IMR-90 (cell line): Measurements from ENCODE around the gene BUB1B. TPM values are rescaled to one million over a fixed set of nuclear protein-coding genes. Genes with fewer than 3 reads are reported as not detected.

Source experiments
- ATAC-seq: fragments of 200-7000 bp; cut with Tn5 transposase; 2 replicates; pipeline ENCODE4 v1.9.1; 2020; ENCODE audit warnings: low read depth, mild to moderate bottlenecking, moderate library complexity
- BruUV-seq: library from RNA; stranded (reverse); fragments of 400-500 nt; replicated peaks from 2 replicates; lab custom pipeline; 2021; lab: Mats Ljungman, UMichigan
- CTCF ChIA-PET: fragments of 300-600 bp; formaldehyde crosslinking; extraction: SDS; loops from one replicate; lab custom pipeline; 2021; ENCODE audit warnings: antibody characterized with exemption; lab: Yijun Ruan, JAX
- POLR2A ChIA-PET: fragments of 300-600 bp; sonication (Branson Sonifier 250); formaldehyde crosslinking; loops from one replicate; lab custom pipeline; 2022; ENCODE audit warnings: antibody characterized with exemption; ENCODE audit not compliant: unreplicated experiment; lab: Charles Lee
- DNase-seq: peaks from one replicate; pipeline ENCODE4 v3.0.0; 2013
- H2AFZ ChIP-seq: replicated peaks from 2 replicates; pipeline ENCODE3; 2013; ENCODE audit warnings: low read length, mild to moderate bottlenecking; ENCODE audit not compliant: poor library complexity
- H2AK5ac ChIP-seq: 2 replicates; pipeline ENCODE4 v1.6.1; 2013; ENCODE audit warnings: low read depth, low read length, inconsistent platforms
- H2AK9ac ChIP-seq: replicated peaks from 2 replicates; pipeline ENCODE3; 2013; ENCODE audit warnings: mild to moderate bottlenecking, low read depth, low read length, moderate library complexity; ENCODE audit not compliant: poor library complexity
- H2BK120ac ChIP-seq: 2 replicates; pipeline ENCODE4 v1.6.1; 2013; ENCODE audit warnings: low read depth, low read length, inconsistent platforms
- H2BK15ac ChIP-seq: 3 replicates; pipeline ENCODE4 v1.6.1; 2013; ENCODE audit warnings: low read depth, low read length, inconsistent platforms
- H2BK20ac ChIP-seq: 2 replicates; pipeline ENCODE4 v1.6.1; 2013; ENCODE audit warnings: low read depth, mild to moderate bottlenecking, inconsistent platforms, low read length, moderate library complexity
- H2BK5ac ChIP-seq: 2 replicates; pipeline ENCODE4 v1.6.1; 2013; ENCODE audit warnings: mild to moderate bottlenecking, low read depth, low read length, inconsistent platforms; ENCODE audit not compliant: poor library complexity, severe bottlenecking
- H3K14ac ChIP-seq: replicated peaks from 2 replicates; pipeline ENCODE4 v1.6.1; 2013; ENCODE audit warnings: low read depth, low read length, inconsistent platforms
- H3K18ac ChIP-seq: 2 replicates; pipeline ENCODE4 v1.6.1; 2013; ENCODE audit warnings: low read depth, low read length, control low read depth
- H3K23ac ChIP-seq: 2 replicates; pipeline ENCODE4 v1.6.1; 2013; ENCODE audit warnings: low read depth, low read length, inconsistent platforms
- H3K27ac ChIP-seq: 2 replicates; pipeline ENCODE4 v1.5.1; 2013; ENCODE audit warnings: mild to moderate bottlenecking, control low read depth, low read length; ENCODE audit not compliant: insufficient read depth
- H3K27me3 ChIP-seq: 2 replicates; pipeline ENCODE4 v1.6.1; 2013; ENCODE audit warnings: low read length; ENCODE audit not compliant: control insufficient read depth, insufficient read depth
- H3K36me3 ChIP-seq: 2 replicates; pipeline ENCODE4 v1.6.1; 2013; ENCODE audit warnings: low read length, mixed read lengths; ENCODE audit not compliant: control insufficient read depth, insufficient read depth
- H3K4ac ChIP-seq: 2 replicates; pipeline ENCODE4 v1.6.1; 2013; ENCODE audit warnings: low read depth, low read length, inconsistent platforms
- H3K4me1 ChIP-seq: 2 replicates; pipeline ENCODE4 v1.6.1; 2013; ENCODE audit warnings: low read length, mixed read lengths; ENCODE audit not compliant: control insufficient read depth, insufficient read depth
- H3K4me2 ChIP-seq: 2 replicates; pipeline ENCODE4 v1.6.1; 2013; ENCODE audit warnings: low read depth, mild to moderate bottlenecking, control low read depth, low read length, moderate library complexity
- H3K4me3 ChIP-seq: 2 replicates; pipeline ENCODE4 v1.5.1; 2013; ENCODE audit warnings: low read depth, mild to moderate bottlenecking, control low read depth, low read length, moderate library complexity; ENCODE audit not compliant: insufficient read depth
- H3K56ac ChIP-seq: 2 replicates; pipeline ENCODE4 v1.6.1; 2013; ENCODE audit warnings: low read length, inconsistent platforms; ENCODE audit not compliant: insufficient read depth; ENCODE audit errors: extremely low read depth
- H3K79me1 ChIP-seq, 2 experiments: 2 replicates each; pipeline ENCODE4 v1.6.1; 2013; ENCODE audit warnings: low read length in 2 of 2, inconsistent platforms in 1 of 2, low read depth in 1 of 2
- H3K9ac ChIP-seq: 2 replicates; pipeline ENCODE4 v1.6.1; 2013; ENCODE audit warnings: low read depth, low read length, control low read depth
- H3K9me1 ChIP-seq: 2 replicates; pipeline ENCODE4 v1.6.1; 2013; ENCODE audit warnings: low read length, inconsistent platforms; ENCODE audit not compliant: insufficient read depth
- H3K9me3 ChIP-seq: 2 replicates; pipeline ENCODE4 v1.6.1; 2013; ENCODE audit warnings: low read length; ENCODE audit not compliant: control insufficient read depth, insufficient read depth
- H4K20me1 ChIP-seq: 2 replicates; pipeline ENCODE4 v1.6.1; 2013; ENCODE audit warnings: low read length, inconsistent platforms; ENCODE audit not compliant: insufficient read depth
- H4K5ac ChIP-seq: 2 replicates; pipeline ENCODE4 v1.6.1; 2013; ENCODE audit warnings: mild to moderate bottlenecking, low read depth, low read length, control low read depth
- H4K8ac ChIP-seq, 2 experiments: 2 replicates each; pipeline ENCODE4 v1.6.1; 2013; ENCODE audit warnings: low read depth in 2 of 2, low read length in 2 of 2, control low read depth in 1 of 2, inconsistent platforms in 1 of 2
- H4K91ac ChIP-seq: 2 replicates; pipeline ENCODE4 v1.6.1; 2013; ENCODE audit warnings: low read depth, low read length, inconsistent platforms; ENCODE audit not compliant: insufficient read depth
- BHLHE40 ChIP-seq: fragments of 150-350 bp; IDR thresholded peaks from 2 replicates; pipeline ENCODE4 v1.6.1; 2016; ENCODE audit warnings: mild to moderate bottlenecking, low read depth, low read length
- CEBPB ChIP-seq: IDR thresholded peaks from 2 replicates; pipeline ENCODE4 v1.6.1; 2012; ENCODE audit warnings: low read depth, low read length, improper control_type of control experiment
- CHD1 ChIP-seq: IDR thresholded peaks from 2 replicates; pipeline ENCODE4 v1.6.1; 2012; ENCODE audit warnings: low read depth, low read length, improper control_type of control experiment
- FOS ChIP-seq: fragments of 150-350 bp; IDR thresholded peaks from 2 replicates; pipeline ENCODE4 v1.6.1; 2016; ENCODE audit warnings: low read depth, low read length
- MAFK ChIP-seq: IDR thresholded peaks from 2 replicates; pipeline ENCODE4 v1.6.1; 2012; ENCODE audit warnings: low read depth, low read length, improper control_type of control experiment
- MAZ ChIP-seq: IDR thresholded peaks from 2 replicates; pipeline ENCODE4 v1.6.1; 2012; ENCODE audit warnings: low read depth, mild to moderate bottlenecking, low read length, improper control_type of control experiment, moderate library complexity, borderline replicate concordance
- MXI1 ChIP-seq: IDR thresholded peaks from 2 replicates; pipeline ENCODE4 v1.6.1; 2012; ENCODE audit warnings: low read depth, mild to moderate bottlenecking, low read length, moderate library complexity, borderline replicate concordance
- NFE2L2 ChIP-seq: fragments of 150-350 bp; IDR thresholded peaks from 2 replicates; pipeline ENCODE4 v1.6.1; 2016; ENCODE audit warnings: low read depth, mild to moderate bottlenecking, low read length
- POLR2A ChIP-seq: IDR thresholded peaks from 2 replicates; pipeline ENCODE4 v1.6.1; 2012; ENCODE audit warnings: mild to moderate bottlenecking, low read depth, low read length
- RAD21 ChIP-seq: IDR thresholded peaks from 2 replicates; pipeline ENCODE4 v1.6.1; 2012; ENCODE audit warnings: low read length, improper control_type of control experiment
- RCOR1 ChIP-seq: IDR thresholded peaks from 2 replicates; pipeline ENCODE4 v1.6.1; 2012; ENCODE audit warnings: mild to moderate bottlenecking, low read length, improper control_type of control experiment; ENCODE audit not compliant: insufficient replicate concordance
- RFX5 ChIP-seq: IDR thresholded peaks from 2 replicates; pipeline ENCODE4 v1.8.0; 2012; ENCODE audit warnings: low read depth, mild to moderate bottlenecking, low read length, moderate library complexity
- SMC3 ChIP-seq: fragments of 150-350 bp; IDR thresholded peaks from 2 replicates; pipeline ENCODE4 v1.6.1; 2016; ENCODE audit warnings: low read depth, mild to moderate bottlenecking, antibody characterized with exemption, low read length, moderate library complexity
- WGBS, 2 experiments: methylation state at CpG; one replicate each; pipeline versions ENCODE4 v1.1.5 to v1.1.7; 2013; ENCODE audit warnings: missing lambda C conversion rate in 2 of 2; ENCODE audit not compliant: insufficient read length in 1 of 2; ENCODE audit errors: extremely low coverage in 2 of 2; 5-methylcytosine and 5-hydroxymethylcytosine counted together
- dilution Hi-C: fragments of 300-500 bp; cut with HindIII; formaldehyde crosslinking; loops from one replicate; pipeline ENCODE4 v1.14.3; 2018; ENCODE audit warnings: low sequenced_read_pairs; ENCODE audit not compliant: unreplicated experiment
- in situ Hi-C: fragments of 300-500 bp; cut with MboI; formaldehyde crosslinking; loops from 3 replicates; pipeline ENCODE4 v1.14.3; 2019; ENCODE audit warnings: low sequenced_read_pairs, inconsistent platforms, mixed read lengths
- intact Hi-C: fragments of 100-400 bp; cut with micrococcal nuclease; formaldehyde crosslinking; loops from 2 replicates; pipeline ENCODE4 v1.10.0; 2022
- polyA plus RNA-seq, 3 experiments: library from polyadenylated mRNA; depleted of rRNA; stranded (reverse); fragments of >200 nt; gene quantifications; 2 replicates each; pipeline ENCODE4 v1.2.3, GENCODE V29; 2012; ENCODE audit warnings: low replicate concordance in 1 of 3
- total RNA-seq: library from RNA; depleted of rRNA; stranded (reverse); fragments of >200 nt; gene quantifications from 2 replicates; pipeline ENCODE4 v1.2.3, GENCODE V29; 2012
- TF ChIP-seq, protein P1 (sequence below): fragments of 150-350 bp; IDR thresholded peaks from 2 replicates; pipeline ENCODE4 v1.6.1; 2017; ENCODE audit warnings: mild to moderate bottlenecking, antibody characterized with exemption, low read length, low read depth
- TF ChIP-seq, protein P2 (sequence below): conservative IDR thresholded peaks from 2 replicates; pipeline ENCODE4 v1.5.1; 2012; ENCODE audit warnings: mild to moderate bottlenecking, low read depth, low read length, improper control_type of control experiment
- TF ChIP-seq, protein P3 (sequence below): fragments of 150-350 bp; IDR thresholded peaks from 2 replicates; pipeline ENCODE4 v1.6.1; 2016; ENCODE audit warnings: low read depth, mild to moderate bottlenecking, low read length, moderate library complexity, borderline replicate concordance

BUB1B gene
- total and polyA plus RNA-seq, 2 of the 4 experiments (the other 2 are of a cell fraction), result 15.6 to 24.7 TPM

DNA sequence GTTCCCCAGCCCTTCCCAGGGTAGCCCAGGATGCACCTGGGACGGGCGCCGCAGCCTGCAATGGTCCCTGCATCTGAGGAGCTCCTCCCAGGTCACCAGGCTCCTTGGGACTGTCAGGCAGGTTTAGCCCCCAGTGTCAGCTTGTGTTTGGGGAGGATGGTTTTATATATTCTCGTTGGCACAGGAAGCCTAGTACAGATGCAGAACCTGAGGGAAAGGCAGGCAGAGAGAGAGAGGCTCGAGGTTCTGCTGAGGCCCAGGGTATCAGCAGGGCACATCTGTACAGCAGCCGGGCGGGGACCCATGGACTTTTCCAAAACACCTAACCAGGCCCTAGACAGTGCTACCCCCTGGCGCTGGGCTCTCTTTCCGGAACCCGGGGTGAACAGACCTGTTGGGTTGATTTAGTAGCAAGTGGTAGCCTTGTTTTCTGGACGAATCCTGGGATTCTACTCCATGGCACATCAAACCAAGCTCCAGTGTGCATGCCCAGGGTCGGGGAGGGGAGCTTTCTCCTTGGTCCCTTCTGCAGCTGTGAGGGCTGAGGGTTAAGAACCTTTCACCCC, 86.6 kb downstream of the BUB1B start:
- ChIA-PET POLR2A (no interaction called here), CTCF (no interaction called here)

More for the DNA sequence above, 86.6 kb downstream of the BUB1B start:
- Histone ChIP-seq H4K5ac (no peak overlapping the region), H2BK15ac (no peak overlapping the region), H3K18ac (no peak overlapping the region), H3K27me3 (peaks cover 48% of the 10 kb centered on the region), H2AFZ (no peak overlapping the region), H3K9me3 (no peaks in the 10 kb centered on the region), H2BK20ac (no peak overlapping the region), H2AK5ac (no peak overlapping the region), H3K4me3 (no peak overlapping the region), H3K14ac (no peak overlapping the region), H2BK5ac (no peak overlapping the region), H3K36me3 (no peaks in the 10 kb centered on the region), H3K23ac (no peak overlapping the region), H4K20me1 (no peaks in the 10 kb centered on the region), H3K79me1 (no peaks in the 10 kb centered on the region), H2BK120ac (no peak overlapping the region), H3K27ac (no peak overlapping the region), H4K91ac (no peak overlapping the region), H3K4ac (no peak overlapping the region), H3K4me2 (no peak overlapping the region), H2AK9ac (no peak overlapping the region), H4K8ac (no peak overlapping the region), H3K9ac (no peak overlapping the region), H3K56ac (no peak overlapping the region), H3K9me1 (no peaks in the 10 kb centered on the region), H3K4me1 (no peaks in the 10 kb centered on the region)
- 73% methylated on average over 2 of the region's 12 CpGs; no CpG with 5 or more reads in 1 of the 2 experiments for WGBS, 2 experiments
- in situ Hi-C loops, result no loop called here
- dilution Hi-C loops, result no loop called here
- TF ChIP-seq MAFK, result no peak
- TF ChIP-seq RAD21, result no peak
- no peak for TF ChIP-seq POLR2A
- no peak for TF ChIP-seq NFE2L2
- no peak for TF ChIP-seq BHLHE40
- no peak for TF ChIP-seq MAZ
- no peak for TF ChIP-seq FOS
- no peak for TF ChIP-seq RFX5
- no peak for TF ChIP-seq SMC3
- no peak for TF ChIP-seq RCOR1
- TF ChIP-seq, protein P1, sequence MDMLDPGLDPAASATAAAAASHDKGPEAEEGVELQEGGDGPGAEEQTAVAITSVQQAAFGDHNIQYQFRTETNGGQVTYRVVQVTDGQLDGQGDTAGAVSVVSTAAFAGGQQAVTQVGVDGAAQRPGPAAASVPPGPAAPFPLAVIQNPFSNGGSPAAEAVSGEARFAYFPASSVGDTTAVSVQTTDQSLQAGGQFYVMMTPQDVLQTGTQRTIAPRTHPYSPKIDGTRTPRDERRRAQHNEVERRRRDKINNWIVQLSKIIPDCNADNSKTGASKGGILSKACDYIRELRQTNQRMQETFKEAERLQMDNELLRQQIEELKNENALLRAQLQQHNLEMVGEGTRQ, result no peak
- TF ChIP-seq, protein P2, sequence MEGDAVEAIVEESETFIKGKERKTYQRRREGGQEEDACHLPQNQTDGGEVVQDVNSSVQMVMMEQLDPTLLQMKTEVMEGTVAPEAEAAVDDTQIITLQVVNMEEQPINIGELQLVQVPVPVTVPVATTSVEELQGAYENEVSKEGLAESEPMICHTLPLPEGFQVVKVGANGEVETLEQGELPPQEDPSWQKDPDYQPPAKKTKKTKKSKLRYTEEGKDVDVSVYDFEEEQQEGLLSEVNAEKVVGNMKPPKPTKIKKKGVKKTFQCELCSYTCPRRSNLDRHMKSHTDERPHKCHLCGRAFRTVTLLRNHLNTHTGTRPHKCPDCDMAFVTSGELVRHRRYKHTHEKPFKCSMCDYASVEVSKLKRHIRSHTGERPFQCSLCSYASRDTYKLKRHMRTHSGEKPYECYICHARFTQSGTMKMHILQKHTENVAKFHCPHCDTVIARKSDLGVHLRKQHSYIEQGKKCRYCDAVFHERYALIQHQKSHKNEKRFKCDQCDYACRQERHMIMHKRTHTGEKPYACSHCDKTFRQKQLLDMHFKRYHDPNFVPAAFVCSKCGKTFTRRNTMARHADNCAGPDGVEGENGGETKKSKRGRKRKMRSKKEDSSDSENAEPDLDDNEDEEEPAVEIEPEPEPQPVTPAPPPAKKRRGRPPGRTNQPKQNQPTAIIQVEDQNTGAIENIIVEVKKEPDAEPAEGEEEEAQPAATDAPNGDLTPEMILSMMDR, result no peak
- no peak for TF ChIP-seq MXI1
- no peak for TF ChIP-seq CHD1
- no peak for TF ChIP-seq CEBPB
- TF ChIP-seq, protein P3, sequence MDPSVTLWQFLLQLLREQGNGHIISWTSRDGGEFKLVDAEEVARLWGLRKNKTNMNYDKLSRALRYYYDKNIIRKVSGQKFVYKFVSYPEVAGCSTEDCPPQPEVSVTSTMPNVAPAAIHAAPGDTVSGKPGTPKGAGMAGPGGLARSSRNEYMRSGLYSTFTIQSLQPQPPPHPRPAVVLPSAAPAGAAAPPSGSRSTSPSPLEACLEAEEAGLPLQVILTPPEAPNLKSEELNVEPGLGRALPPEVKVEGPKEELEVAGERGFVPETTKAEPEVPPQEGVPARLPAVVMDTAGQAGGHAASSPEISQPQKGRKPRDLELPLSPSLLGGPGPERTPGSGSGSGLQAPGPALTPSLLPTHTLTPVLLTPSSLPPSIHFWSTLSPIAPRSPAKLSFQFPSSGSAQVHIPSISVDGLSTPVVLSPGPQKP, result no peak
- intact Hi-C loops, result no loop called here
- DNase-seq, result no peak
- no TSS peak for BruUV-seq
- no peak for ATAC-seq
